Measurements from ENCODE around the gene NUP54. TPM values are rescaled to one million over a fixed set of nuclear protein-coding genes. Genes with fewer than 3 reads are reported as not detected.

The NUP54 gene
- total RNA-seq, 2 experiments from 2014 or later, result 29.2 to 50.8 TPM

GRCh38 chr4:76196376-76196775 lies 48.2 kb upstream of the NUP54 start:
- Histone ChIP-seq H3K79me2 (ENCODE audit: insufficient read depth, low read depth, low read length) (no peaks in the 10 kb centered on the region), H3K4me3 (ENCODE audit: low read depth, low read length, poor library complexity, severe bottlenecking) (no peak overlapping the region), H3K27ac (ENCODE audit: low read depth, low read length, poor library complexity, severe bottlenecking) (no peak overlapping the region), H2AFZ (ENCODE audit: low read length) (no peak overlapping the region), H3K36me3 (ENCODE audit: insufficient read depth, low read length) (no peaks in the 10 kb centered on the region), H4K20me1 (ENCODE audit: insufficient read depth, low read length) (no peaks in the 10 kb centered on the region), H3K4me2 (ENCODE audit: low read length) (no peak overlapping the region), H3K4me1 (ENCODE audit: insufficient read depth, low read length, poor library complexity, severe bottlenecking) (peaks cover 26% of the 10 kb centered on the region), H3K9me2 (ENCODE audit: insufficient read depth, low read length) (no peaks in the 10 kb centered on the region), H3K9me3 (ENCODE audit: low read length) (no peaks in the 10 kb centered on the region)
- no peak for TF ChIP-seq CTCF (conservative IDR thresholded peaks at IDR 0.05; ENCODE audit: low read length)
- TF ChIP-seq EZH2phosphoT487 (IDR thresholded peaks at IDR 0.05; ENCODE audit: borderline replicate concordance, low read depth, low read length), result no peak
- intact Hi-C loops (cut with micrococcal nuclease; ENCODE audit: unreplicated experiment), result no loop called here
- POLR2A ChIA-PET, result no interaction called here
- CTCF ChIA-PET (ENCODE audit: unreplicated experiment), result no interaction called here
- BruUV-seq (replicated peaks), result no TSS peak
- no peak for DNase-seq (ENCODE audit: low spot score)

- ChIA-PET CTCF (ENCODE audit: unreplicated experiment) (no interaction called here), POLR2A (no interaction called here)
- H4K20me1 ChIP-seq (ENCODE audit: insufficient read depth, low read length), result no peaks in the 10 kb centered on the region
- no peaks in the 10 kb centered on the region for H3K9me2 ChIP-seq (ENCODE audit: insufficient read depth, low read length)
- intact Hi-C loops (cut with micrococcal nuclease; ENCODE audit: unreplicated experiment), result no loop called here
- H3K9me3 ChIP-seq (ENCODE audit: low read length), result no peaks in the 10 kb centered on the region
- no peak overlapping the region for H3K4me3 ChIP-seq (ENCODE audit: low read depth, low read length, poor library complexity, severe bottlenecking)
- H3K4me1 ChIP-seq (ENCODE audit: insufficient read depth, low read length, poor library complexity, severe bottlenecking), result peaks cover 26% of the 10 kb centered on the region
- H3K27ac ChIP-seq (ENCODE audit: low read depth, low read length, poor library complexity, severe bottlenecking), result no peak overlapping the region
- no peak for DNase-seq (ENCODE audit: low spot score)
- TF ChIP-seq CTCF (conservative IDR thresholded peaks at IDR 0.05; ENCODE audit: low read length) (no peak), EZH2phosphoT487 (IDR thresholded peaks at IDR 0.05; ENCODE audit: borderline replicate concordance, low read depth, low read length) (no peak)
- H3K79me2 ChIP-seq (ENCODE audit: insufficient read depth, low read depth, low read length), result no peaks in the 10 kb centered on the region
- H3K36me3 ChIP-seq (ENCODE audit: insufficient read depth, low read length), result no peaks in the 10 kb centered on the region
- no peak overlapping the region for H2AFZ ChIP-seq (ENCODE audit: low read length)
- BruUV-seq (replicated peaks), result no TSS peak
- H3K4me2 ChIP-seq (ENCODE audit: low read length), result no peak overlapping the region
These were observed 47.1 kb upstream of the NUP54 start for GRCh38 chr4:76195326-76195725.

- H3K4me1 ChIP-seq (ENCODE audit: insufficient read depth, low read length, poor library complexity, severe bottlenecking), result peaks cover 16% of the 10 kb centered on the region
- no peaks in the 10 kb centered on the region for H4K20me1 ChIP-seq (ENCODE audit: insufficient read depth, low read length)
- TF ChIP-seq CTCF (conservative IDR thresholded peaks at IDR 0.05; ENCODE audit: low read length), result no peak
- TF ChIP-seq EZH2phosphoT487 (IDR thresholded peaks at IDR 0.05; ENCODE audit: borderline replicate concordance, low read depth, low read length), result no peak
- POLR2A ChIA-PET, result no interaction called here
- H3K4me3 ChIP-seq (ENCODE audit: low read depth, low read length, poor library complexity, severe bottlenecking), result no peak overlapping the region
- no peak for DNase-seq (ENCODE audit: low spot score)
- no TSS peak for BruUV-seq (replicated peaks)
- no peaks in the 10 kb centered on the region for H3K79me2 ChIP-seq (ENCODE audit: insufficient read depth, low read depth, low read length)
- intact Hi-C loops (cut with micrococcal nuclease; ENCODE audit: unreplicated experiment), result no loop called here
- H3K27ac ChIP-seq (ENCODE audit: low read depth, low read length, poor library complexity, severe bottlenecking), result no peak overlapping the region
- no peak overlapping the region for H2AFZ ChIP-seq (ENCODE audit: low read length)
- H3K4me2 ChIP-seq (ENCODE audit: low read length), result no peak overlapping the region
- no peaks in the 10 kb centered on the region for H3K9me2 ChIP-seq (ENCODE audit: insufficient read depth, low read length)
- H3K9me3 ChIP-seq (ENCODE audit: low read length), result no peaks in the 10 kb centered on the region
- no peaks in the 10 kb centered on the region for H3K36me3 ChIP-seq (ENCODE audit: insufficient read depth, low read length)
- CTCF ChIA-PET (ENCODE audit: unreplicated experiment), result no interaction called here
These were observed 46.1 kb upstream of the NUP54 start for GRCh38 chr4:76194325-76194724.

All from OCI-LY7 (cell line).